Transverse colon (tissue), 4 donors: ENCODE measurements around the gene ACTN4.

Experiments used
- CTCF ChIP-seq, 5 experiments: fragments of 200-600 bp in 3 of 5; fragments of 450-650 bp in 2 of 5; sonication (generic) in 3 of 5; IDR thresholded peaks; 1 replicate in 2 of 5; 2 replicates in 3 of 5; pipeline ENCODE4 v1.5.1; 2016 to 2017; ENCODE audit warnings: antibody characterized with exemption in 5 of 5, inconsistent platforms in 3 of 5, mild to moderate bottlenecking in 2 of 5, moderate library complexity in 1 of 5
- POLR2A ChIP-seq: fragments of 450-650 bp; IDR thresholded peaks from one replicate; pipeline ENCODE4 v1.6.1; 2016; ENCODE audit warnings: antibody characterized with exemption, mild to moderate bottlenecking, moderate library complexity
- POLR2AphosphoS5 ChIP-seq, 3 donors: sonication (generic); formaldehyde crosslinking; IDR thresholded peaks; one replicate each; pipeline ENCODE4 v1.6.1; 2016; ENCODE audit warnings: antibody characterized with exemption in 3 of 3

DNA sequence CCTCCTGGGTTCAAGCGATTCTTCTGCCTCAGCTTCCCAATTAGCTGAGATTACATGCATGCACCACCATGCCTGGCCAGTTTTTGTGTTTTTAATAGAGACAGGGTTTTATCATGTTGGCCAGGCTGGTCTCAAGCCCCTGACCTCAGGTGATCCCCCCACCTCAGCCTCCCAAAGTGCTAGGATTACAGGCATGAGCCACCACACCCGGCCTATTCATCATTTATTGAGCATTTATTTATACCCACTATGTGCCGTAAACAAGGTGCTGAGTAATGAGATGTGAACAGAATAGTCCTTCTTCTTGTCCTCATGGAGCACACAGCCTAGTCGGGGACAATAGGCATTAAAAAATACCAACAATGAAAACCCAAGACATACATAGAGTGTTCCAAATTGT is 25.6 kb downstream of the ACTN4 start:
- TF ChIP-seq POLR2A (no peak), CTCF (IDR thresholded peaks at IDR 0.05) (no peak), POLR2AphosphoS5 (IDR thresholded peaks at IDR 0.05) (no peak)
